ENCODE measurements around the gene FAN1.

- TF ChIP-seq CTCF (IDR thresholded peaks at IDR 0.05), result no peak
- TF ChIP-seq ZFX (IDR thresholded peaks at IDR 0.05; ENCODE audit: borderline replicate concordance), result no peak
Observed at GRCh38 chr15:30990036-30990435, 86.3 kb downstream of the FAN1 start.

All from 22Rv1 (cell line).